Measurements from ENCODE around the gene HPS5.

HPS5 gene

DNA sequence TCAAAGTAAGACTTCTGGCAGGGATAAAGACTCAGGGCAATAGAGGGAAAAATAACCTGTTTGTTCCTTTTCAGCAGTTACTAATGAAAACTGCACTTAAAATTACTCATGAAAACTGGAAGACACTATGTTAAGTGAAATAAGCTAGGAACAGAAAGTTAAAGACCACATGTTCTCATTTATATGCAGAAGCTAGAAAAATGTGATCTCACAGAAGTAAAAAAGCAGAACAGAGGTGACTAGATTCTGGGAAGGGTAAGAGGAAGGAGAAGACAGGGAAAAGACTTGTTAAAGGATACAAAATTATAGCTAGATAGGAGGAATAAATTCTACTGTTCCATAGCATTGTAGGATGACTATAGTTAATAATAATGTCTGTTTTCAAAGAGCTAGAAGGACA, 22.2 kb downstream of the HPS5 start:
- H2AFZ ChIP-seq (ENCODE audit: low read depth), result no peak overlapping the region
- H3K27ac ChIP-seq, result no peak overlapping the region
- no peaks in the 10 kb centered on the region for H3K79me2 ChIP-seq (ENCODE audit: insufficient read depth, low read depth)
- H3K4me1 ChIP-seq (ENCODE audit: low read depth, poor library complexity, severe bottlenecking), result no peaks in the 10 kb centered on the region
- H4K20me1 ChIP-seq (ENCODE audit: insufficient read depth), result no peaks in the 10 kb centered on the region
- no peak overlapping the region for H3K9ac ChIP-seq
- H3K4me3 ChIP-seq (IDR thresholded peaks at IDR 0.05; ENCODE audit: insufficient read depth, low read depth, low read length), result no peak overlapping the region
- TF ChIP-seq, protein P1, sequence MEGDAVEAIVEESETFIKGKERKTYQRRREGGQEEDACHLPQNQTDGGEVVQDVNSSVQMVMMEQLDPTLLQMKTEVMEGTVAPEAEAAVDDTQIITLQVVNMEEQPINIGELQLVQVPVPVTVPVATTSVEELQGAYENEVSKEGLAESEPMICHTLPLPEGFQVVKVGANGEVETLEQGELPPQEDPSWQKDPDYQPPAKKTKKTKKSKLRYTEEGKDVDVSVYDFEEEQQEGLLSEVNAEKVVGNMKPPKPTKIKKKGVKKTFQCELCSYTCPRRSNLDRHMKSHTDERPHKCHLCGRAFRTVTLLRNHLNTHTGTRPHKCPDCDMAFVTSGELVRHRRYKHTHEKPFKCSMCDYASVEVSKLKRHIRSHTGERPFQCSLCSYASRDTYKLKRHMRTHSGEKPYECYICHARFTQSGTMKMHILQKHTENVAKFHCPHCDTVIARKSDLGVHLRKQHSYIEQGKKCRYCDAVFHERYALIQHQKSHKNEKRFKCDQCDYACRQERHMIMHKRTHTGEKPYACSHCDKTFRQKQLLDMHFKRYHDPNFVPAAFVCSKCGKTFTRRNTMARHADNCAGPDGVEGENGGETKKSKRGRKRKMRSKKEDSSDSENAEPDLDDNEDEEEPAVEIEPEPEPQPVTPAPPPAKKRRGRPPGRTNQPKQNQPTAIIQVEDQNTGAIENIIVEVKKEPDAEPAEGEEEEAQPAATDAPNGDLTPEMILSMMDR (conservative IDR thresholded peaks at IDR 0.05; ENCODE audit: low read depth, low read length), result no peak
- no peak overlapping the region for H3K4me2 ChIP-seq
- peaks cover 6% of the 10 kb centered on the region; the same call in 1 of the 2 replicates for H3K36me3 ChIP-seq (ENCODE audit: insufficient read depth)
- no peaks in the 10 kb centered on the region for H3K27me3 ChIP-seq (ENCODE audit: insufficient read depth, low read depth)

DNA sequence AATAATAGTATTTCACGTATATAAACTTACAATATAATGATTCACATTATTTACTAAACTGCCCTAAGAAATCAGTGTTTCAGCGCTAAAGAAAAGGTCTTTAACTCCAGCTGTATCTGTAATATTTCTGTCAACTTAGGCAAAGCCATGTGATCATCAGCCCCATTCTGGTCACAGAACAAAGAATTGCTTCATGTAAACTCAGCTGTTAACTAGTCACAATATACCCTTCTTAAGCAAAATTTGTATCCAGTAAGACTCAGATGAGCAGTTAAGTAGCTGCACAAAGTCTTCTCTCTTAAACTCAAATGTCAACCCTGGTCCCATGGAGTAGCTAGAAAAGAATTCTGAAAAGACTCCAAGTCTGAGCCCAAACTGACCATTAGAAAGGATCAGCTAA, 26.6 kb downstream of the HPS5 start:
- Histone ChIP-seq H3K9ac (no peak overlapping the region), H3K79me2 (ENCODE audit: insufficient read depth, low read depth) (no peaks in the 10 kb centered on the region), H3K4me3 (IDR thresholded peaks at IDR 0.05; ENCODE audit: insufficient read depth, low read depth, low read length) (no peak overlapping the region), H3K4me2 (no peak overlapping the region), H3K36me3 (ENCODE audit: insufficient read depth) (peaks cover 7% of the 10 kb centered on the region; the same call in 1 of the 2 replicates), H3K4me1 (ENCODE audit: low read depth, poor library complexity, severe bottlenecking) (no peaks in the 10 kb centered on the region), H3K27ac (no peak overlapping the region), H3K27me3 (ENCODE audit: insufficient read depth, low read depth) (no peaks in the 10 kb centered on the region), H4K20me1 (ENCODE audit: insufficient read depth) (no peaks in the 10 kb centered on the region), H2AFZ (ENCODE audit: low read depth) (no peak overlapping the region)
- TF ChIP-seq, protein P1 (conservative IDR thresholded peaks at IDR 0.05; ENCODE audit: low read depth, low read length), result no peak

DNA sequence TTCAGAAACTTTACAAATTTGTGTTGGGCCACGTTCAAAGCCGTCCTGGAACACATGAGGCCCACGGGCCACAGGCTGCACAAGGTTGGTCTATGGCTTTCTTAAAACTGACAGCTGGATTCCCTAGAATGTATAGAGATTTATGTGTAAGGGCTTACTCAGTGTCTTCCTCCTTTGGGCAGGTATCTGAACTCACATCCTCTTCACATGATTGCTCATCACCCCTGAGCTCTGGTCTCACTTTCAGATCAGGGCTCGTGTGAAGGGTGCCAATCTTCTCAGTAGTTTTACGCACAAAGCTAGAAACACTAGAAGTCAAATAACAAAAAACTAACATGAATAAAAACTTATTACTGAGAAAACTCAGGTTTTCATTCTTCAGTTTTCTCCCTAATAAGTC, 27.1 kb downstream of the HPS5 start:
- Histone ChIP-seq H4K20me1 (ENCODE audit: insufficient read depth) (no peaks in the 10 kb centered on the region), H3K27me3 (ENCODE audit: insufficient read depth, low read depth) (no peaks in the 10 kb centered on the region), H3K4me3 (IDR thresholded peaks at IDR 0.05; ENCODE audit: insufficient read depth, low read depth, low read length) (no peak overlapping the region), H3K79me2 (ENCODE audit: insufficient read depth, low read depth) (no peaks in the 10 kb centered on the region), H3K27ac (no peak overlapping the region), H3K36me3 (ENCODE audit: insufficient read depth) (peaks cover 7% of the 10 kb centered on the region; the same call in 1 of the 2 replicates), H3K9ac (no peak overlapping the region), H3K4me1 (ENCODE audit: low read depth, poor library complexity, severe bottlenecking) (no peaks in the 10 kb centered on the region), H3K4me2 (no peak overlapping the region), H2AFZ (ENCODE audit: low read depth) (no peak overlapping the region)
- TF ChIP-seq, protein P1 (conservative IDR thresholded peaks at IDR 0.05; ENCODE audit: low read depth, low read length), result no peak

DNA sequence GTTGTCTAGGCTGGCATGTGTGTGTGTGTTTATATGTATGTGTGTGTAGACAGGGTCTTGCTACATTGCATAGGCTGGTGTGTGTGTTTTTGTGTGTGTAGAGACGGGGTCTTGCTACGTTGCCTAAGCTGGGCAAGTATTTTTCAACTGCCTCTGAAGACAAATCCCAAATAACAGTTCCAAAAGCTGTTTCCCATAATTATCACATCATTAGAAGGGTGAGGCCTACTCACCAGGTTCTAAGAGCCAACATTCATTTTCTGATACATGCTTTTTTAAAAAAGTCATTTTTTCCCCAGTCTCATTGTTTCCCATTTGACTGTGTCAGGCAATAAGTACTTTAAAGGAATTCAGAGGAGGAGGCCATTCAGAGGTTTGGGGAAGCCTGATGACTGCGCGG, 33.0 kb downstream of the HPS5 start:
- Histone ChIP-seq H3K27ac (no peak overlapping the region), H3K27me3 (ENCODE audit: insufficient read depth, low read depth) (no peaks in the 10 kb centered on the region), H3K4me1 (ENCODE audit: low read depth, poor library complexity, severe bottlenecking) (no peaks in the 10 kb centered on the region), H3K79me2 (ENCODE audit: insufficient read depth, low read depth) (no peaks in the 10 kb centered on the region), H3K9ac (no peak overlapping the region), H3K36me3 (ENCODE audit: insufficient read depth) (peaks cover 3% of the 10 kb centered on the region; the same call in 1 of the 2 replicates), H3K4me2 (no peak overlapping the region), H4K20me1 (ENCODE audit: insufficient read depth) (no peaks in the 10 kb centered on the region), H2AFZ (ENCODE audit: low read depth) (no peak overlapping the region), H3K4me3 (IDR thresholded peaks at IDR 0.05; ENCODE audit: insufficient read depth, low read depth, low read length) (no peak overlapping the region)
- TF ChIP-seq, protein P1 (conservative IDR thresholded peaks at IDR 0.05; ENCODE audit: low read depth, low read length), result no peak

Data from KMS-11 (cell line).